PC-3 (cell line): Measurements from ENCODE around the gene ANGPTL5.

Experiments
- CTCF ChIP-seq: fragments of 300-600 bp; sonication (generic); conservative IDR thresholded peaks from 2 replicates; pipeline ENCODE4 v1.5.1; 2017; ENCODE audit warnings: antibody characterized with exemption, low read depth, mild to moderate bottlenecking, low read length
- EZH2 ChIP-seq: fragments of 300-600 bp; sonication (generic); IDR thresholded peaks from one replicate; pipeline ENCODE4 v1.6.1; 2017; ENCODE audit warnings: antibody characterized with exemption, mild to moderate bottlenecking, low read length; ENCODE audit not compliant: unreplicated experiment

- TF ChIP-seq EZH2 (no peak), CTCF (no peak)
Measured at GRCh38 chr11:101955278-101955677, 39.0 kb upstream of the ANGPTL5 start.
